Esophagus muscularis mucosa (tissue), 4 donors: ENCODE results near the gene SLC25A24. TPM values are rescaled to one million over a fixed set of nuclear protein-coding genes. Genes with fewer than 3 reads are reported as not detected.
"Not testable (repeated sequence)": the region's sequence is repeated elsewhere in the genome, so short reads cannot be mapped to it uniquely, and the experiment has no call there.

Experiments used
- DNase-seq: peaks from one replicate; pipeline ENCODE4 v3.0.0-alpha.2; 2017; ENCODE audit errors: extremely low spot score
- H3K27ac ChIP-seq, 4 donors: fragments of 200-600 bp; sonication (generic); replicated peaks in 1 of 4; 1 replicate in 3 of 4; 2 replicates in 1 of 4; pipeline ENCODE4 v1.5.1; 2016 to 2019; ENCODE audit warnings: mild to moderate bottlenecking in 1 of 4
- H3K27me3 ChIP-seq, 4 donors: fragments of 200-600 bp; sonication (generic); one replicate each; pipeline versions ENCODE4 v1.5.1 to v1.6.0; 2016 to 2019
- H3K36me3 ChIP-seq, 4 donors: fragments of 200-600 bp; sonication (generic); one replicate each; pipeline ENCODE4 v1.5.1; 2016 to 2019
- H3K4me1 ChIP-seq, 4 donors: fragments of 200-600 bp; sonication (generic); one replicate each; pipeline ENCODE4 v1.5.1; 2016 to 2019
- H3K4me3 ChIP-seq, 4 donors: fragments of 200-600 bp; sonication (generic); 1 replicate in 2 of 4; 2 replicates in 2 of 4; pipeline ENCODE4 v1.5.1; 2016 to 2019; ENCODE audit warnings: mild to moderate bottlenecking in 4 of 4, moderate library complexity in 1 of 4
- H3K9me3 ChIP-seq, 4 donors: fragments of 200-600 bp; sonication (generic); 1 replicate in 3 of 4; 2 replicates in 1 of 4; pipeline ENCODE4 v1.5.1; 2016 to 2019
- EP300 ChIP-seq: sonication (generic); formaldehyde crosslinking; IDR thresholded peaks from one replicate; pipeline ENCODE4 v1.6.1; 2017; ENCODE audit warnings: antibody characterized with exemption
- POLR2A ChIP-seq: fragments of 450-650 bp; IDR thresholded peaks from one replicate; pipeline ENCODE4 v1.6.1; 2017; ENCODE audit warnings: antibody characterized with exemption, moderate library complexity, mild to moderate bottlenecking, low read depth
- POLR2AphosphoS5 ChIP-seq, 2 donors: sonication (generic); formaldehyde crosslinking; IDR thresholded peaks; one replicate each; pipeline ENCODE4 v1.6.1; 2017; ENCODE audit warnings: antibody characterized with exemption in 2 of 2
- WGBS: methylation state at CpG from one replicate; pipeline ENCODE4 v1.1.5; 2018; 5-methylcytosine and 5-hydroxymethylcytosine counted together
- intact Hi-C: fragments of 100-400 bp; cut with DNase I; formaldehyde crosslinking; loops from one replicate; pipeline ENCODE4 v1.15.1; 2023
- total RNA-seq, 4 donors: library from RNA; depleted of rRNA; stranded (reverse); fragments of >200 nt; gene quantifications; one replicate each; pipeline versions ENCODE4 v1.1.0 to v1.2.1, GENCODE V29; 2016
- TF ChIP-seq, protein P1 (sequence below), 3 experiments: fragments of 200-600 bp in 2 of 3; fragments of 450-650 bp in 1 of 3; sonication (generic) in 2 of 3; IDR thresholded peaks; one replicate each; pipeline ENCODE4 v1.5.1; 2017 to 2019; ENCODE audit warnings: antibody characterized with exemption in 3 of 3, mild to moderate bottlenecking in 2 of 3, moderate library complexity in 1 of 3

Gene SLC25A24
- total RNA-seq, 4 donors from 2014 or later = 22.6 to 31.7 (median 24.0) TPM

DNA sequence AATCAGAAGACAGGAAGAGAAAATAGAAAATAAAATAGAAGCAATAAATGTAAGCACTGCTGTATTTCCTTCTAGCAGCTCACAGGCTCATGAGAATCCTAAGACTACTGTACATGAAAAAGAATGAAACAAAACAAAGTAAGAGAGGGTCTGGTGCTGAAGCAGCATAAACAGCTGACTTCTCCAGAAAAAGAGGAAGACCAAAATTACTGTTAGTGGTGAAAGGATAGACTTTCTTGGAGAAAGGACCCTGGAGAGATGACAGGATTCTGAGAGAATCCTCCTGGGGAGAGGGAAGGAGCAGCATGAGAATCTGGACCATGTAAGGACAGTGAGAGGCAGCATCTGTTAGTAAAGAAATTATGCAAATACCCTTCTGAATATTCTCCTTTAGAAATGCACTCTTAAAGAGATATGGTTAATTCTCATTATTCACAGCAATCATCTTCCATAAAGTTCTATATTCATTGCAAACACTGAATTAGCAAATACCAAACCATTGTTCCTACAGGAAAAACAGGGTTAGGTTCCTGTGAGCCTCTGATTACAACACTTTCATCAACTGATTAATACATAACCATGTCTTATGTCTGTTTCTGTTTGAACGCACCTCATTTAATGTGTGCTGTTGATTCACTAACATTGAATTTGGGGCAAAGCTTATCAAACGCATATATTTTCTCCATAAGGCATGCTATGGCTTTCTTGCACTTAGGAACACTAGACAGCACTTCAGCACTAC, 17.0 kb downstream of the SLC25A24 start:
- TF ChIP-seq, protein P1, sequence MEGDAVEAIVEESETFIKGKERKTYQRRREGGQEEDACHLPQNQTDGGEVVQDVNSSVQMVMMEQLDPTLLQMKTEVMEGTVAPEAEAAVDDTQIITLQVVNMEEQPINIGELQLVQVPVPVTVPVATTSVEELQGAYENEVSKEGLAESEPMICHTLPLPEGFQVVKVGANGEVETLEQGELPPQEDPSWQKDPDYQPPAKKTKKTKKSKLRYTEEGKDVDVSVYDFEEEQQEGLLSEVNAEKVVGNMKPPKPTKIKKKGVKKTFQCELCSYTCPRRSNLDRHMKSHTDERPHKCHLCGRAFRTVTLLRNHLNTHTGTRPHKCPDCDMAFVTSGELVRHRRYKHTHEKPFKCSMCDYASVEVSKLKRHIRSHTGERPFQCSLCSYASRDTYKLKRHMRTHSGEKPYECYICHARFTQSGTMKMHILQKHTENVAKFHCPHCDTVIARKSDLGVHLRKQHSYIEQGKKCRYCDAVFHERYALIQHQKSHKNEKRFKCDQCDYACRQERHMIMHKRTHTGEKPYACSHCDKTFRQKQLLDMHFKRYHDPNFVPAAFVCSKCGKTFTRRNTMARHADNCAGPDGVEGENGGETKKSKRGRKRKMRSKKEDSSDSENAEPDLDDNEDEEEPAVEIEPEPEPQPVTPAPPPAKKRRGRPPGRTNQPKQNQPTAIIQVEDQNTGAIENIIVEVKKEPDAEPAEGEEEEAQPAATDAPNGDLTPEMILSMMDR (IDR thresholded peaks at IDR 0.05) = no peak
- TF ChIP-seq POLR2A (no peak), EP300 (no peak), POLR2AphosphoS5 (IDR thresholded peaks at IDR 0.05) (no peak)
- peaks cover 16 to 68% (median 51%) of the 10 kb centered on the region in 4 donors for H3K36me3 ChIP-seq
- DNase-seq = no peak
- no peak overlapping the region for H3K27ac ChIP-seq
- H3K9me3 ChIP-seq = peaks cover 0 to 10% (median 0%) of the 10 kb centered on the region in 4 donors
- H3K27me3 ChIP-seq = no peaks in the 10 kb centered on the region
- 50% methylated on average over 2 of the region's 2 CpGs for WGBS
- no peak overlapping the region for H3K4me3 ChIP-seq
- intact Hi-C loops = no loop called here
- peaks cover 7 to 13% (median 9%) of the 10 kb centered on the region in 4 donors for H3K4me1 ChIP-seq

DNA sequence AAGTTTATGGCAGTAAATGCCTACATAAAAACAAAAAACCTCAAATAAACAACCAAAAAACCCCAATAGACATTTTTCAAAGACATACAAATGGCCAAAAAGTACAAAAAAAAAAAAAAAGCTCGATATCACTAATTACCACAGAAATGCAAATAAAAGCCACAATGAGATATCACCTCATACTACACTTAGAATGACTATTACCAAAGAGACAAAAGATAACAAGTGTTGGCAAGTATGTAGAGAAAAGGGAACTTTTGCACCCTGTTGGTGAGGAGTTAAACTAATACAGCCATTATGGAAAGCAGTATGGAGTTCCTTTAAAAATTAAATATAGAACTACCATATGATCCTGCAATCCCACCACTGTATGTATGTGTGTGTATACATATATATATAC, 21.1 kb downstream of the SLC25A24 start:
- DNase-seq = no peak
- intact Hi-C loops = no loop called here
- Histone ChIP-seq H3K9me3 (peaks cover 0 to 10% (median 0%) of the 10 kb centered on the region in 4 donors), H3K4me1 (peaks cover 7 to 13% (median 9%) of the 10 kb centered on the region in 4 donors), H3K27ac (no peak overlapping the region), H3K4me3 (no peak overlapping the region), H3K36me3 (peaks cover 12 to 77% (median 54%) of the 10 kb centered on the region in 4 donors), H3K27me3 (no peaks in the 10 kb centered on the region)
- WGBS = 94% methylated on average over 1 of the region's 1 CpG
- TF ChIP-seq POLR2A (no peak), POLR2AphosphoS5 (IDR thresholded peaks at IDR 0.05) (no peak), EP300 (no peak)
- TF ChIP-seq, protein P1 (IDR thresholded peaks at IDR 0.05) = no peak

DNA sequence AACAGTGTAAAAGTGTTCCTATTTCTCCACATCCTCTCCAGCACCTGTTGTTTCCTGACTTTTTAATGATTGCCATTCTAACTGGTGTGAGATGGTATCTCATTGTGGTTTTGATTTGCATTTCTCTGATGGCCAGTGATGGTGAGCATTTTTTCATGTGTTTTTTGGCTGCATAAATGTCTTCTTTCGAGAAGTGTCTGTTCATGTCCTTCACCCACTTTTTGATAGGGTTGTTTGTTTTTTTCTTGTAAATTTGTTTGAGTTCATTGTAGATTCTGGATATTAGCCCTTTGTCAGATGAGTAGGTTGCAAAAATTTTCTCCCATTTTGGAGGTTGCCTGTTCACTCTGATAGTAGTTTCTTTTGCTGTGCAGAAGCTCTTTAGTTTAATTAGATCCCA, 37.7 kb downstream of the SLC25A24 start:
- intact Hi-C loops, H3K27ac ChIP-seq, H3K9me3 ChIP-seq, H3K27me3 ChIP-seq, H3K4me1 ChIP-seq, H3K4me3 ChIP-seq, DNase-seq: not testable (repeated sequence)
- peaks cover 0 to 22% (median 5%) of the 10 kb centered on the region in 4 donors for H3K36me3 ChIP-seq
- WGBS = no CpG with 5 or more reads among the region's 1 CpG

DNA sequence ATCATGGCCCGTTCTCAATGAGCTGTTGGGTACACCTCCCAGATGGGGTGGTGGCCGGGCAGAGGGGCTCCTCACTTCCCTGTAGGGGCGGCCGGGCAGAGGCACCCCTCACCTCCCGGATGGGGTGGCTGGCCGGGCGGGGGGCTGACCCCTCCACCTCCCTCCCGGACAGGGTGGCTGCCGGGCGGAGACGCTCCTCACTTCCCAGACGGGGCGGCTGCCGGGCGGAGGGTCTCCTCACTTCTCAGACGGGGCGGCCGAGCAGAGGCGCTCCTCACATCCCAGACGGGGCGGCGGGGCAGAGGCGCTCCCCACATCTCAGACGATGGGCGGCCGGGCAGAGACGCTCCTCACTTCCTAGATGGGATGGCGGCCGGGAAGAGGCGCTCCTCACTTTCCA, 40.2 kb downstream of the SLC25A24 start:
- intact Hi-C loops = not testable (repeated sequence)

DNA sequence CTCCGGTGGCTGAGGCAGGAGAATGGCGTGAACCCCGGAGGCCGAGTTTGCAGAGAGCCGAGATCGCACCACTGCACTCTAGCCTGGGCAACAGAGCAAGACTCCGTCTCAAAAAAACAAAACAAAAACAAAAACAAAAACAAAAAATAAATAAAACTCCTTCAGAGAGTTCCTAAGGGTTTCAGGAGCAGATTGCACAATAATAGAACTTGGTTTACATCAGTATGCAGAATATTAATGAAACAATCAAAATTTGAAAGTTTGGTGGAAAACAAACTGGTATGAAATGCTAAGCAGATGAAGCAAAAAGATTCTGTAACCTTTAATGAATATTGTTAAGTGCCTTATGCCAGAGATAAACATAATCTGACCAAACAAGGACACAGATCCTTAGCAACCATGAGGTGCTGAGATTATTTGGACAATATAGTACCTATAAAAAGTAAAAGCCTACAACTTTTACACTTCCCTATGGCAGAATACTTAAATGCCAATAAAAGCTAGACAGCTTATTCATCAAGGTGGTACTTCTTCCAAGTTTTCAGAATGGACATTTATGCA, 41.2 kb downstream of the SLC25A24 start:
- TF ChIP-seq, protein P1 (IDR thresholded peaks at IDR 0.05) = no peak
- TF ChIP-seq POLR2A = no peak
- TF ChIP-seq EP300 = no peak
- TF ChIP-seq POLR2AphosphoS5 (IDR thresholded peaks at IDR 0.05) = no peak
- intact Hi-C loops = no loop called here
- H3K27ac ChIP-seq = no peak overlapping the region
- H3K36me3 ChIP-seq = peaks cover 15 to 55% (median 29%) of the 10 kb centered on the region in 4 donors
- H3K27me3 ChIP-seq = no peaks in the 10 kb centered on the region
- H3K9me3 ChIP-seq = no peaks in the 10 kb centered on the region
- H3K4me3 ChIP-seq = no peak overlapping the region
- H3K4me1 ChIP-seq = no peaks in the 10 kb centered on the region
- no peak for DNase-seq
- WGBS = 98% methylated on average over 7 of the region's 7 CpGs

More for the DNA sequence above, 40.2 kb downstream of the SLC25A24 start:
- WGBS = 100% methylated on average over 5 of the region's 30 CpGs
- not testable (repeated sequence) for H3K9me3 ChIP-seq, DNase-seq, H3K27me3 ChIP-seq, H3K4me1 ChIP-seq, H3K27ac ChIP-seq, H3K4me3 ChIP-seq
- H3K36me3 ChIP-seq = peaks cover 15 to 45% (median 20%) of the 10 kb centered on the region in 4 donors
